Panc1 (cell line): ENCODE results near the gene OR9Q1. TPM values are rescaled to one million over a fixed set of nuclear protein-coding genes. Genes with fewer than 3 reads are reported as not detected.

Experiments used
- ATAC-seq: fragments of 200-7000 bp; cut with Tn5 transposase; 2 replicates; pipeline ENCODE4 v1.9.1; 2020; ENCODE audit warnings: mild to moderate bottlenecking, moderate library complexity
- BruUV-seq: library from RNA; stranded (reverse); fragments of 400-500 nt; replicated peaks from 2 replicates; lab custom pipeline; 2021; lab: Mats Ljungman, UMichigan
- CTCF ChIA-PET: fragments of 300-600 bp; sonication (Branson Sonifier 250); formaldehyde crosslinking; loops from one replicate; lab custom pipeline; 2022; ENCODE audit warnings: antibody characterized with exemption; lab: Charles Lee
- POLR2A ChIA-PET: fragments of 300-600 bp; sonication (Branson Sonifier 250); formaldehyde crosslinking; loops from one replicate; lab custom pipeline; 2022; ENCODE audit warnings: antibody characterized with exemption; lab: Charles Lee
- DNase-seq: peaks from one replicate; pipeline ENCODE4 v3.0.0-alpha.2; 2010; ENCODE audit warnings: low read depth, low spot score
- H3K27ac ChIP-seq: 2 replicates; pipeline ENCODE4 v1.5.1; 2011; ENCODE audit warnings: mild to moderate bottlenecking, low read length, inconsistent platforms
- H3K27me3 ChIP-seq: fragments of 200-500 bp; sonication (Bioruptor generic); 2 replicates; pipeline ENCODE4 v1.6.0; 2014; ENCODE audit warnings: low read length, inconsistent platforms; ENCODE audit not compliant: control insufficient read depth, insufficient read depth
- H3K36me3 ChIP-seq: fragments of 200-500 bp; sonication (Bioruptor generic); 2 replicates; pipeline ENCODE4 v1.5.1; 2014; ENCODE audit warnings: inconsistent platforms, mild to moderate bottlenecking, low read length, moderate library complexity; ENCODE audit not compliant: control insufficient read depth, insufficient read depth
- H3K4me1 ChIP-seq: 2 replicates; pipeline ENCODE4 v1.5.1; 2011; ENCODE audit warnings: inconsistent platforms, mild to moderate bottlenecking, low read length, moderate library complexity; ENCODE audit not compliant: control insufficient read depth, insufficient read depth
- H3K4me3 ChIP-seq, 2 experiments: 2 replicates each; pipeline ENCODE4 v1.5.1; 2011 to 2012; ENCODE audit warnings: low read depth in 2 of 2, low read length in 2 of 2, mild to moderate bottlenecking in 2 of 2, inconsistent platforms in 1 of 2, moderate library complexity in 1 of 2
- H3K9me3 ChIP-seq: fragments of 200-500 bp; sonication (Bioruptor generic); 2 replicates; pipeline ENCODE4 v1.5.1; 2014; ENCODE audit warnings: low read depth, mild to moderate bottlenecking, inconsistent platforms, low read length, moderate library complexity; ENCODE audit not compliant: control insufficient read depth, insufficient read depth
- POLR2AphosphoS5 ChIP-seq: IDR thresholded peaks from 2 replicates; pipeline ENCODE4 v1.6.1; 2012; ENCODE audit warnings: mild to moderate bottlenecking, low read depth, low read length, moderate library complexity
- SIN3A ChIP-seq: IDR thresholded peaks from 2 replicates; pipeline ENCODE4 v1.6.1; 2012; ENCODE audit warnings: low read depth, mild to moderate bottlenecking, low read length, moderate library complexity, borderline replicate concordance; ENCODE audit not compliant: insufficient read depth
- TCF7L2 ChIP-seq: IDR thresholded peaks from 2 replicates; pipeline ENCODE4 v1.6.1; 2011; ENCODE audit warnings: mild to moderate bottlenecking, low read depth, low read length, inconsistent platforms
- in situ Hi-C: cut with HindIII; loops from 2 replicates; pipeline ENCODE4 v1.10.0; 2016; ENCODE audit warnings: low sequenced_read_pairs, low pct_unique_long_range_greater_than_20kb
- intact Hi-C: fragments of 100-400 bp; cut with micrococcal nuclease; formaldehyde crosslinking; loops from one replicate; pipeline ENCODE4 v1.10.0; 2022; ENCODE audit not compliant: unreplicated experiment
- total RNA-seq: library from RNA; stranded (reverse); gene quantifications from one replicate; pipeline ENCODE4 v1.2.1, GENCODE V29; 2021; ENCODE audit not compliant: unreplicated experiment
- TF ChIP-seq, protein P1 (sequence below): fragments of 450-650 bp; IDR thresholded peaks from 2 replicates; pipeline ENCODE4 v1.5.1; 2017; ENCODE audit warnings: mild to moderate bottlenecking
- TF ChIP-seq, protein P2 (sequence below), 2 experiments: IDR thresholded peaks; 2 replicates each; pipeline ENCODE4 v1.6.1; 2011 to 2012; ENCODE audit warnings: low read depth in 2 of 2, control low read depth in 1 of 2, low read length in 1 of 2, mild to moderate bottlenecking in 1 of 2, moderate library complexity in 1 of 2; ENCODE audit not compliant: insufficient read depth in 1 of 2

The OR9Q1 gene
- total RNA-seq, 1 experiment from 2014 or later: not detected

DNA sequence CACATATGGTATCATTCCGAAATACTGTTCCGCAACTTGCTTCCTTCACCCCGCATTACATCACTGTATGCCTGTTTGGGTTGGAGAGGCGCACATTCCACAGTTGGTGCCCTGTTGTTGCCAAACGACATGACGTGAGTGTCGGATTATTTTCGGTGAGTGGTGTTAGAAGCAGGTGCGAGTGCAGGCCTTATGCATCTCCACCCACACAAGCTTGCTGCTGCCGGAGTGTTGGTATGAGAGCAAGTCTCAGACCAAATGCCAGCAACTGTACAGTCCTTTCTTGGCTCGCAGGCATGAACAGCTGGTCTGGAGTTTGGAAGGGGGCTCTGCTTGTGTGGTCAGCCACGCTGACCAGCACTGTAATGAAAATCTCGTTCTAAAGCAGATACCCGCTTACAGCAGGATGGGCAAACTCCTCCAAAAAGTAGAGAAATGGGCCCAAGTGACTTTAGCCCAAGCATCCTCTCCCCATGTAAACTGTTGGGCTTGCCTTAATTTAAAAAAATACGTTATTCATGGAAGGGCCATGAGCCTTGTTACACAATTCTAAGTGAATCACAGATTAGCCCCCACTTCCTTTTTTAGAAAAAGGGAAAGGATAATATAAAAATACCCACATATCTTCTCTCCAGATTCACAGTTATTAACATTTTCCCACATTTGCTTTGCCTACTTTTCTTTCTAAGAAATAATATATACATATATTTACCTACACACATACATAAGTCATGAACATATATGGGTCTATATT is 48.7 kb upstream of the OR9Q1 start:
- BruUV-seq: no TSS peak
- H3K27ac ChIP-seq: no peak overlapping the region
- intact Hi-C loops (no loop called here), in situ Hi-C loops (no loop called here)
- DNase-seq (no peak), ATAC-seq (no peak)
- CTCF ChIA-PET: no interaction called here
- H3K36me3 ChIP-seq: no peaks in the 10 kb centered on the region
- no peak overlapping the region for H3K4me3 ChIP-seq
- POLR2A ChIA-PET: no interaction called here
- H3K4me1 ChIP-seq: no peaks in the 10 kb centered on the region
- TF ChIP-seq, protein P1, sequence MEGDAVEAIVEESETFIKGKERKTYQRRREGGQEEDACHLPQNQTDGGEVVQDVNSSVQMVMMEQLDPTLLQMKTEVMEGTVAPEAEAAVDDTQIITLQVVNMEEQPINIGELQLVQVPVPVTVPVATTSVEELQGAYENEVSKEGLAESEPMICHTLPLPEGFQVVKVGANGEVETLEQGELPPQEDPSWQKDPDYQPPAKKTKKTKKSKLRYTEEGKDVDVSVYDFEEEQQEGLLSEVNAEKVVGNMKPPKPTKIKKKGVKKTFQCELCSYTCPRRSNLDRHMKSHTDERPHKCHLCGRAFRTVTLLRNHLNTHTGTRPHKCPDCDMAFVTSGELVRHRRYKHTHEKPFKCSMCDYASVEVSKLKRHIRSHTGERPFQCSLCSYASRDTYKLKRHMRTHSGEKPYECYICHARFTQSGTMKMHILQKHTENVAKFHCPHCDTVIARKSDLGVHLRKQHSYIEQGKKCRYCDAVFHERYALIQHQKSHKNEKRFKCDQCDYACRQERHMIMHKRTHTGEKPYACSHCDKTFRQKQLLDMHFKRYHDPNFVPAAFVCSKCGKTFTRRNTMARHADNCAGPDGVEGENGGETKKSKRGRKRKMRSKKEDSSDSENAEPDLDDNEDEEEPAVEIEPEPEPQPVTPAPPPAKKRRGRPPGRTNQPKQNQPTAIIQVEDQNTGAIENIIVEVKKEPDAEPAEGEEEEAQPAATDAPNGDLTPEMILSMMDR: no peak
- no peak for TF ChIP-seq POLR2AphosphoS5
- TF ChIP-seq, protein P2, sequence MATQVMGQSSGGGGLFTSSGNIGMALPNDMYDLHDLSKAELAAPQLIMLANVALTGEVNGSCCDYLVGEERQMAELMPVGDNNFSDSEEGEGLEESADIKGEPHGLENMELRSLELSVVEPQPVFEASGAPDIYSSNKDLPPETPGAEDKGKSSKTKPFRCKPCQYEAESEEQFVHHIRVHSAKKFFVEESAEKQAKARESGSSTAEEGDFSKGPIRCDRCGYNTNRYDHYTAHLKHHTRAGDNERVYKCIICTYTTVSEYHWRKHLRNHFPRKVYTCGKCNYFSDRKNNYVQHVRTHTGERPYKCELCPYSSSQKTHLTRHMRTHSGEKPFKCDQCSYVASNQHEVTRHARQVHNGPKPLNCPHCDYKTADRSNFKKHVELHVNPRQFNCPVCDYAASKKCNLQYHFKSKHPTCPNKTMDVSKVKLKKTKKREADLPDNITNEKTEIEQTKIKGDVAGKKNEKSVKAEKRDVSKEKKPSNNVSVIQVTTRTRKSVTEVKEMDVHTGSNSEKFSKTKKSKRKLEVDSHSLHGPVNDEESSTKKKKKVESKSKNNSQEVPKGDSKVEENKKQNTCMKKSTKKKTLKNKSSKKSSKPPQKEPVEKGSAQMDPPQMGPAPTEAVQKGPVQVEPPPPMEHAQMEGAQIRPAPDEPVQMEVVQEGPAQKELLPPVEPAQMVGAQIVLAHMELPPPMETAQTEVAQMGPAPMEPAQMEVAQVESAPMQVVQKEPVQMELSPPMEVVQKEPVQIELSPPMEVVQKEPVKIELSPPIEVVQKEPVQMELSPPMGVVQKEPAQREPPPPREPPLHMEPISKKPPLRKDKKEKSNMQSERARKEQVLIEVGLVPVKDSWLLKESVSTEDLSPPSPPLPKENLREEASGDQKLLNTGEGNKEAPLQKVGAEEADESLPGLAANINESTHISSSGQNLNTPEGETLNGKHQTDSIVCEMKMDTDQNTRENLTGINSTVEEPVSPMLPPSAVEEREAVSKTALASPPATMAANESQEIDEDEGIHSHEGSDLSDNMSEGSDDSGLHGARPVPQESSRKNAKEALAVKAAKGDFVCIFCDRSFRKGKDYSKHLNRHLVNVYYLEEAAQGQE (IDR thresholded peaks at IDR 0.05; ENCODE audit: insufficient read depth in 1 of 2, low read depth in 2 of 2, low read length in 1 of 2): no peak
- TF ChIP-seq TCF7L2: no peak
- TF ChIP-seq SIN3A: no peak
- H3K9me3 ChIP-seq: no peaks in the 10 kb centered on the region
- no peaks in the 10 kb centered on the region; the same call in 1 of the 2 replicates for H3K27me3 ChIP-seq

DNA sequence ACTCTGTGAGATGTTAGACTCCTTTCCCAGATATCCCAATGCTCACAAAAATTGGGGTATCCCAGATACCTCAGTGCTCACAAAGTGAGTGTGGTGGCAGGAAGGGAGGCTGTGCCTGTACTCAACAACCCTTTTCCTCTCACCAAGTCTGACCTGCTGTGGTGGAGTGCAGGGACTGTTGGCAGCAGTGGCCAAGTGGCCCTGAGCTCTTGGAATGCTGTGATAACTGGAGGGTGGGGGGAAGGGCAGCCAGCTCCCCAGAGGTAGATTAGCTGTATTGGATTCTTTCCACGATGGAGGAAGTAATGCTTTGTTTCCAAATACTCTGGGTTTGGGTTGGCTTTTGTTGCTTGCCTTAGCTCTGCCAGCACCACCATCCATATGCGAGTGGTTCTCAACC is 46.0 kb upstream of the OR9Q1 start:
- no TSS peak for BruUV-seq
- DNase-seq: no peak
- H3K4me1 ChIP-seq: no peaks in the 10 kb centered on the region
- H3K4me3 ChIP-seq: no peak overlapping the region
- no peaks in the 10 kb centered on the region for H3K36me3 ChIP-seq
- intact Hi-C loops: no loop called here
- H3K27me3 ChIP-seq: no peaks in the 10 kb centered on the region
- CTCF ChIA-PET: no interaction called here
- in situ Hi-C loops: no loop called here
- H3K9me3 ChIP-seq: no peaks in the 10 kb centered on the region
- ATAC-seq: no peak
- POLR2A ChIA-PET: no interaction called here
- H3K27ac ChIP-seq: no peak overlapping the region
- TF ChIP-seq, protein P1: no peak
- TF ChIP-seq TCF7L2 (no peak), POLR2AphosphoS5 (no peak), SIN3A (no peak)
- TF ChIP-seq, protein P2 (IDR thresholded peaks at IDR 0.05; ENCODE audit: insufficient read depth in 1 of 2, low read depth in 2 of 2, low read length in 1 of 2): no peak
